Endothelial cell of umbilical vein (primary cell): ENCODE data around the gene GALNT1. TPM values are rescaled to one million over a fixed set of nuclear protein-coding genes. Genes with fewer than 3 reads are reported as not detected.
A peak's percentile ranks its signal among the peaks of the same experiment; 100 is the strongest.

Source experiments
- BruUV-seq: library from RNA; stranded (reverse); fragments of 400-500 nt; replicated peaks from 2 replicates; lab custom pipeline; 2021; lab: Mats Ljungman, UMichigan
- CTCF ChIA-PET: fragments of 300-600, 350-600 bp; sonication (Branson Sonifier 250); formaldehyde crosslinking; loops from one replicate; lab custom pipeline; 2021; ENCODE audit warnings: antibody characterized with exemption, inconsistent platforms; lab: Charles Lee
- POLR2A ChIA-PET: fragments of 300-600, 350-600 bp; sonication (Branson Sonifier 250); formaldehyde crosslinking; loops from one replicate; lab custom pipeline; 2021; ENCODE audit warnings: antibody characterized with exemption, inconsistent platforms; lab: Charles Lee
- DNase-seq: peaks from one replicate; pipeline ENCODE4 v3.0.0-alpha.2; 2011; ENCODE audit warnings: low read depth, low spot score
- FAIRE-seq: peaks from 2 replicates; lab custom pipeline; 2011; peaks lifted over from hg19 to GRCh38; lab: Jason Lieb, UNC
- H2AFZ ChIP-seq: 2 replicates; pipeline ENCODE4 v1.6.0; 2012; ENCODE audit warnings: low read depth, low read length, control low read depth, inconsistent platforms
- H3K27ac ChIP-seq: 2 replicates; pipeline ENCODE4 v1.5.1; 2011; ENCODE audit warnings: low read depth, mild to moderate bottlenecking, control low read depth, low read length, moderate library complexity; ENCODE audit not compliant: insufficient read depth
- H3K27me3 ChIP-seq, 2 experiments: 2 replicates each; pipeline versions ENCODE4 v1.6.0 to v1.6.1; 2011; ENCODE audit warnings: low read length in 2 of 2, mixed read lengths in 1 of 2; ENCODE audit not compliant: control insufficient read depth in 2 of 2, insufficient read depth in 2 of 2
- H3K36me3 ChIP-seq, 2 experiments: 2 replicates in 1 of 2; 3 replicates in 1 of 2; pipeline ENCODE4 v1.5.1; 2011; ENCODE audit warnings: low read length in 2 of 2, mild to moderate bottlenecking in 1 of 2, moderate library complexity in 1 of 2; ENCODE audit not compliant: control insufficient read depth in 2 of 2, insufficient read depth in 2 of 2; ENCODE audit errors: extremely low read depth in 1 of 2
- H3K4me1 ChIP-seq: 3 replicates; pipeline ENCODE4 v1.5.1; 2011; ENCODE audit warnings: mild to moderate bottlenecking, low read length; ENCODE audit not compliant: control insufficient read depth, insufficient read depth; ENCODE audit errors: extremely low read depth
- H3K4me2 ChIP-seq: 2 replicates; pipeline ENCODE4 v1.6.1; 2011; ENCODE audit warnings: low read length, control low read depth, mixed read lengths; ENCODE audit not compliant: insufficient read depth
- H3K4me3 ChIP-seq, 3 experiments: fragments of 200-600 bp in 1 of 3; sonication (generic), shearing (Covaris generic) in 1 of 3; replicated peaks in 1 of 3; 2 replicates each; pipeline ENCODE4 v1.5.1; 2011 to 2016; ENCODE audit warnings: control low read depth in 3 of 3, low read length in 3 of 3, mild to moderate bottlenecking in 2 of 3, inconsistent platforms in 1 of 3, low read depth in 1 of 3, moderate library complexity in 1 of 3; ENCODE audit not compliant: insufficient read depth in 1 of 3
- H3K79me2 ChIP-seq: 2 replicates; pipeline ENCODE4 v1.6.0; 2012; ENCODE audit warnings: low read length, inconsistent platforms; ENCODE audit not compliant: control insufficient read depth, insufficient read depth
- H3K9ac ChIP-seq: replicated peaks from 2 replicates; pipeline ENCODE3; 2011; ENCODE audit warnings: low read length, control low read depth; ENCODE audit not compliant: insufficient read depth; ENCODE audit errors: extremely low read depth
- H3K9me1 ChIP-seq: replicated peaks from 3 replicates; pipeline ENCODE4 v1.6.0; 2011; ENCODE audit warnings: mild to moderate bottlenecking, low read length; ENCODE audit not compliant: control insufficient read depth, insufficient read depth; ENCODE audit errors: extremely low read depth
- H3K9me3 ChIP-seq: replicated peaks from 2 replicates; pipeline ENCODE4 v1.5.1; 2012; ENCODE audit warnings: low read length, inconsistent platforms; ENCODE audit not compliant: control insufficient read depth, insufficient read depth
- H4K20me1 ChIP-seq: replicated peaks from 2 replicates; pipeline ENCODE3; 2011; ENCODE audit warnings: mild to moderate bottlenecking, low read length; ENCODE audit not compliant: control insufficient read depth, insufficient read depth; ENCODE audit errors: extremely low read depth
- EZH2 ChIP-seq: IDR thresholded peaks from 2 replicates; pipeline ENCODE4 v1.6.1; 2012; ENCODE audit warnings: borderline replicate concordance, low read depth, mild to moderate bottlenecking, moderate library complexity, low read length, inconsistent platforms; ENCODE audit not compliant: severe bottlenecking
- FOS ChIP-seq: IDR thresholded peaks from 2 replicates; pipeline ENCODE4 v1.6.1; 2011; ENCODE audit warnings: mild to moderate bottlenecking, low read length, moderate library complexity, borderline replicate concordance; ENCODE audit not compliant: insufficient read depth
- GATA2 ChIP-seq: IDR thresholded peaks from 2 replicates; pipeline ENCODE4 v1.7.0; 2011; ENCODE audit warnings: low read depth, mild to moderate bottlenecking, moderate library complexity, mixed read lengths, low read length; ENCODE audit not compliant: insufficient read length, insufficient read depth
- JUN ChIP-seq: IDR thresholded peaks from 2 replicates; pipeline ENCODE4 v1.6.1; 2011; ENCODE audit warnings: borderline replicate concordance, low read depth; ENCODE audit not compliant: insufficient read length, insufficient read depth
- MYC ChIP-seq: IDR thresholded peaks from one replicate; pipeline ENCODE4 v1.6.1; 2011; ENCODE audit warnings: mild to moderate bottlenecking, low read depth, low read length
- POLR2A ChIP-seq: IDR thresholded peaks from 2 replicates; pipeline ENCODE4 v1.6.1; 2012; ENCODE audit warnings: low read depth, mild to moderate bottlenecking, control low read depth, low read length
- POLR2AphosphoS5 ChIP-seq: IDR thresholded peaks from 2 replicates; pipeline ENCODE4 v1.6.1; 2012; ENCODE audit warnings: low read depth, mild to moderate bottlenecking, control low read depth, low read length, moderate library complexity; ENCODE audit not compliant: insufficient read depth
- dilution Hi-C: fragments of 300-500 bp; cut with MboI; formaldehyde crosslinking; loops from one replicate; pipeline ENCODE4 v1.15.0; 2019; ENCODE audit warnings: low sequenced_read_pairs; ENCODE audit not compliant: extremely low pct_ligation_motif_present
- intact Hi-C: fragments of 100-400 bp; cut with micrococcal nuclease; formaldehyde crosslinking; loops from one replicate; pipeline ENCODE4 v1.10.0; 2022
- polyA plus RNA-seq, 4 experiments: library from polyadenylated mRNA; depleted of rRNA in 3 of 4; stranded (reverse) in 3 of 4; unstranded in 1 of 4; fragments of >200 nt; gene quantifications; 2 replicates each; pipeline versions ENCODE4 v1.2.1 to v1.2.3, GENCODE V29; 2011 to 2012; ENCODE audit warnings: missing spikeins in 1 of 4
- total RNA-seq: library from RNA; stranded (reverse); gene quantifications from 2 replicates; pipeline ENCODE4 v1.2.3, GENCODE V29; 2021
- TF ChIP-seq, protein P1 (sequence below): IDR thresholded peaks from 2 replicates; pipeline ENCODE4 v1.6.1; 2011; ENCODE audit not compliant: insufficient read depth, insufficient read length
- TF ChIP-seq, protein P2 (sequence below), 2 donors: IDR thresholded peaks; 1 replicate in 1 of 2; 2 replicates in 1 of 2; pipeline ENCODE4 v1.5.1; 2011; ENCODE audit warnings: low read length in 2 of 2, mild to moderate bottlenecking in 2 of 2, moderate library complexity in 2 of 2, control low read depth in 1 of 2, inconsistent platforms in 1 of 2, low read depth in 1 of 2; ENCODE audit not compliant: insufficient read depth in 1 of 2; ENCODE audit errors: extremely low read depth in 1 of 2

The GALNT1 gene
- total and polyA plus RNA-seq, 2 donors (not counting 3 experiments of a cell fraction or from before 2014, with no cell fraction given), result 89.9 to 360 TPM

DNA sequence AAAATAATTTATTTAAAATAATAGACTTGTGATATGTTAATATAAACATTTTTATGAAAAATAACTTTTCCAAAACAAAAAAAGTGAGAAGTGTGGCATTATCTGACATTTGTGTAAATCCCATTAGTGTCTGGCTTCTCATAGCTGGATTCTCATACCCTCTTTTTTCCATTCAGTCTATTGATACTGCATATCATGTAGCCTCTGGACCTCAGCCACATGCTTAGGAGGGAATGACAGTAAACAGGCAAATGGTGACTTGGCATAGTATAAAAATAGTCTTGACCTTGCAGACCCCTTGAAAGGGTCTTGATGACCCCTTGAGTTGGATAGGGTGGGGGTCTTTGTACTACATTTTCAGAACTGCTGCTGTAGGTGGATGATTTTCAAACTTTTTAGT, 29.2 kb downstream of the GALNT1 start:
- Histone ChIP-seq H2AFZ (no peak overlapping the region), H4K20me1 (no peaks in the 10 kb centered on the region), H3K4me1 (peaks cover 49% of the 10 kb centered on the region), H3K9me1 (no peaks in the 10 kb centered on the region), H3K9me3 (no peaks in the 10 kb centered on the region), H3K27ac (no peak overlapping the region), H3K27me3 (no peaks in the 10 kb centered on the region), H3K4me3 (no peak overlapping the region), H3K36me3 (no peaks in the 10 kb centered on the region), H3K4me2 (no peak overlapping the region), H3K79me2 (peaks cover 99% of the 10 kb centered on the region), H3K9ac (no peak overlapping the region)
- FAIRE-seq (no peak), DNase-seq (no peak)
- no peak for TF ChIP-seq FOS
- POLR2A ChIA-PET, result no interaction called here
- CTCF ChIA-PET, result interaction anchor here (1.2 kb wide), 1 partner anchor 224 kb away, joined by 5 read pairs; no protein-coding TSS in a partner anchor
- no TSS peak for BruUV-seq
- dilution Hi-C loops (no loop called here), intact Hi-C loops (loop anchor here (10.0 kb wide), 1 partner anchor 536 kb away; no protein-coding TSS in a partner anchor)

DNA sequence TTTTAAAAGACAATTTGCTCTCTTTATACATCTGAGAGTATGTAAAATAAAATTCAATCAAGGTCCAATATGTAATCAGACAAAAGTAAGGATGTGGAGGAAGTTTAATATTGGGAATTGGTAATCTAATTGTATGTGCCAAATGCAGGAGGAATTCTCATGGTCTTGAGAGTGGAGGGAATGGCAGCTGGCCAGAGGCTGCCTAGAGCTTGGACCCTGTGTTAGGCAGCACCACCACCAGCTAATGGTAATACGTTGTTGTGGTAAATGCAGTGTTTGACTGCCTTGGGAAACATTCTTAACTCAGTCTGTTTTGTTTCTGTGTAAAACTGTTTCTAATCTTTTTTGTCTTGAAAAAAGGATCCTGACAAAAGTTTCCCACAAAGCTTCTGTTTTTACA, 30.0 kb downstream of the GALNT1 start:
- POLR2A ChIA-PET, result no interaction called here
- Histone ChIP-seq H4K20me1 (no peaks in the 10 kb centered on the region), H3K9me1 (no peaks in the 10 kb centered on the region), H3K9me3 (no peaks in the 10 kb centered on the region), H3K27me3 (no peaks in the 10 kb centered on the region), H3K9ac (no peak overlapping the region), H3K36me3 (no peaks in the 10 kb centered on the region), H3K27ac (no peak overlapping the region), H3K4me1 (peaks cover 49% of the 10 kb centered on the region), H3K4me3 (no peak overlapping the region), H3K4me2 (no peak overlapping the region), H2AFZ (no peak overlapping the region), H3K79me2 (peaks cover 96% of the 10 kb centered on the region)
- CTCF ChIA-PET, result interaction anchor here (1.2 to 1.6 kb wide), 2 partner anchors 204 to 225 kb away, joined by 3 to 5 read pairs; no protein-coding TSS in a partner anchor
- dilution Hi-C loops, result no loop called here
- FAIRE-seq (peak; percentile 46), DNase-seq (peak; percentile 50)
- no peak for TF ChIP-seq MYC
- TF ChIP-seq GATA2, result no peak
- TF ChIP-seq, protein P1, sequence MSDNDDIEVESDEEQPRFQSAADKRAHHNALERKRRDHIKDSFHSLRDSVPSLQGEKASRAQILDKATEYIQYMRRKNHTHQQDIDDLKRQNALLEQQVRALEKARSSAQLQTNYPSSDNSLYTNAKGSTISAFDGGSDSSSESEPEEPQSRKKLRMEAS, result no peak
- no peak for TF ChIP-seq POLR2AphosphoS5
- TF ChIP-seq FOS, result no peak
- TF ChIP-seq EZH2, result no peak
- no peak for TF ChIP-seq JUN
- TF ChIP-seq, protein P2, sequence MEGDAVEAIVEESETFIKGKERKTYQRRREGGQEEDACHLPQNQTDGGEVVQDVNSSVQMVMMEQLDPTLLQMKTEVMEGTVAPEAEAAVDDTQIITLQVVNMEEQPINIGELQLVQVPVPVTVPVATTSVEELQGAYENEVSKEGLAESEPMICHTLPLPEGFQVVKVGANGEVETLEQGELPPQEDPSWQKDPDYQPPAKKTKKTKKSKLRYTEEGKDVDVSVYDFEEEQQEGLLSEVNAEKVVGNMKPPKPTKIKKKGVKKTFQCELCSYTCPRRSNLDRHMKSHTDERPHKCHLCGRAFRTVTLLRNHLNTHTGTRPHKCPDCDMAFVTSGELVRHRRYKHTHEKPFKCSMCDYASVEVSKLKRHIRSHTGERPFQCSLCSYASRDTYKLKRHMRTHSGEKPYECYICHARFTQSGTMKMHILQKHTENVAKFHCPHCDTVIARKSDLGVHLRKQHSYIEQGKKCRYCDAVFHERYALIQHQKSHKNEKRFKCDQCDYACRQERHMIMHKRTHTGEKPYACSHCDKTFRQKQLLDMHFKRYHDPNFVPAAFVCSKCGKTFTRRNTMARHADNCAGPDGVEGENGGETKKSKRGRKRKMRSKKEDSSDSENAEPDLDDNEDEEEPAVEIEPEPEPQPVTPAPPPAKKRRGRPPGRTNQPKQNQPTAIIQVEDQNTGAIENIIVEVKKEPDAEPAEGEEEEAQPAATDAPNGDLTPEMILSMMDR (IDR thresholded peaks at IDR 0.05; ENCODE audit: extremely low read depth in 1 of 2, insufficient read depth in 1 of 2, low read depth in 1 of 2, low read length in 2 of 2), result no peak
- no peak for TF ChIP-seq POLR2A
- intact Hi-C loops, result loop anchor here (10.0 kb wide), 1 partner anchor 537 kb away; no protein-coding TSS in a partner anchor
- no TSS peak for BruUV-seq
